Measurements from ENCODE around the gene B2M. TPM values are rescaled to one million over a fixed set of nuclear protein-coding genes. Genes with fewer than 3 reads are reported as not detected.
"Not testable (repeated sequence)": the region's sequence is repeated elsewhere in the genome, so short reads cannot be mapped to it uniquely, and the experiment has no call there.

B2M gene
- total and polyA plus RNA-seq, 3 donors from 2014 or later = 439 to 2,068 (median 1,401) TPM

DNA sequence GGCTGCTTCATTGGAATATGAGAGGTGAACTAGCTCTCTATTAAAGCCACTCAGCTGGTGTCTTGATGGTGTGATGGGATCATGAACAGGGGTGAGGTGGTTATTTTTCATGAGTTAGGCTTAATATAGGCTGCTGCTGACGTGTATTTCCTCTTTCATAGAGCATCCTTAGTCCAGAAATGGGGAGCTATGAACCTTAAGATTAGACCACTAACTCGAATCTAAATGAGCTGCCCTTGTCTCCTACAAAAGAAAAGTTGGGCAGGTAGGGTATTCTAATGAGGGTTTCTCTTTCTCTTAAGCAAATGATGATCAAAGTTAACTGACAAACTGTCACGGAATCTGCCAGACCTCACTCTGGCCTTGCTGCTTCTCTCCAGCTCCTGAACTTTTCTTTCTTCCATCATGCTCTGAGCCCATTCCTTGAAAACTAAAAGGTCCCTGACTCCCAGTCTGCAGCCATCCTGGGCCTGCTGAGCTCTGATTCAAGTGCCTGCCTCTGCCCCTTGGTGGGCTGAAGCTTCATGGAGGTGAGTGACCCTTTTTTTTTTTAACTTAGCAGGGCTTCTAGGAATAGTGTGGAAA is 25.0 kb downstream of the B2M start, which contains the start of gene TRIM69:
TRIM69 (plus strand) TSS at position 348 of the 585 bp plus-strand sequence; CDS start at position 525, 177 bp downstream.
- Histone ChIP-seq H3K27ac (peak within 1 kb of the TSS in 1 of 2 donors; percentile 20), H3K36me3 (ENCODE audit: low read depth, missing control alignments) (no peaks in the 10 kb centered on the region), H3K4me3 (no peak within 1 kb of the TSS), H3K27me3 (no peaks in the 10 kb centered on the region), H3K4me1 (peaks cover 5% of the 10 kb centered on the region), H3K9me3 (no peaks in the 10 kb centered on the region)
- WGBS, 2 donors = 77 to 84% methylated on average over 3 of the region's 3 CpGs
- intact Hi-C loops (cut with DNase I; ENCODE audit: low total_unique reads) = loop anchor here (5.0 kb wide), 1 partner anchor 74 kb away; the partner anchor contains the start of gene SPG11
- DNase-seq = no peak
- TF ChIP-seq, protein P1, sequence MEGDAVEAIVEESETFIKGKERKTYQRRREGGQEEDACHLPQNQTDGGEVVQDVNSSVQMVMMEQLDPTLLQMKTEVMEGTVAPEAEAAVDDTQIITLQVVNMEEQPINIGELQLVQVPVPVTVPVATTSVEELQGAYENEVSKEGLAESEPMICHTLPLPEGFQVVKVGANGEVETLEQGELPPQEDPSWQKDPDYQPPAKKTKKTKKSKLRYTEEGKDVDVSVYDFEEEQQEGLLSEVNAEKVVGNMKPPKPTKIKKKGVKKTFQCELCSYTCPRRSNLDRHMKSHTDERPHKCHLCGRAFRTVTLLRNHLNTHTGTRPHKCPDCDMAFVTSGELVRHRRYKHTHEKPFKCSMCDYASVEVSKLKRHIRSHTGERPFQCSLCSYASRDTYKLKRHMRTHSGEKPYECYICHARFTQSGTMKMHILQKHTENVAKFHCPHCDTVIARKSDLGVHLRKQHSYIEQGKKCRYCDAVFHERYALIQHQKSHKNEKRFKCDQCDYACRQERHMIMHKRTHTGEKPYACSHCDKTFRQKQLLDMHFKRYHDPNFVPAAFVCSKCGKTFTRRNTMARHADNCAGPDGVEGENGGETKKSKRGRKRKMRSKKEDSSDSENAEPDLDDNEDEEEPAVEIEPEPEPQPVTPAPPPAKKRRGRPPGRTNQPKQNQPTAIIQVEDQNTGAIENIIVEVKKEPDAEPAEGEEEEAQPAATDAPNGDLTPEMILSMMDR (IDR thresholded peaks at IDR 0.05) = no peak
- TF ChIP-seq POLR2A (IDR thresholded peaks at IDR 0.05) = no peak

DNA sequence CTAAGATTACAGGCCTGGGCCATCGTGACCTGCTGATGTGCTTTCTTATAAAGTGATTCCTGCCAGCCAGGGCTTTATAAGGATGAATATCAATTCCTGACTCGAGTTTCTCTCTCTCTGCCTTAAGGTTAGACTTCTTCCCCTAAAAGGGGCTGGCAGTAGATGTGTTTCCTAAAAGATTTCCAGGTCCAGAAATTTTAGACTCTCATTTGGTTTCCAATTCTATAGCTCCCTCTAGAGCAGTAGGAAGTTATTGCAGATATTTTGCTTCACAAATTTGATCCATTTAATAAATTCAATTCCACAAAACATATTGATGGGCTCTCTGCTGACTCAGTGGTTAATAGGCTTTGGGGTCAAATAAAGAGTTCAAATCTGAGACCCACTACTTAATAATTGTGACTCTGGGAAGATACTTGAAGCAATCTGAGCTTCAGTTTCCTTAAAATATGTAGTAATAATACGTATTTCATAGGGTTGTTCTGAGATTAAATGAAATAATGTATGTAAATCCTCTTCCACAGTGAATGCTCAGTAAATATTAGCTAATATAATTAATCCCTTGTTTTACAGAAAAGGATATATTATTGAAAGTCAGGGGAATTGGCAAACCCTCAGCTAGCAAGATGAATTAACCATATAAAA is 27.1 kb downstream of the B2M start:
- peaks cover 5% of the 10 kb centered on the region for H3K4me1 ChIP-seq
- no peaks in the 10 kb centered on the region for H3K27me3 ChIP-seq
- H3K36me3 ChIP-seq (ENCODE audit: low read depth, missing control alignments) = no peaks in the 10 kb centered on the region
- H3K27ac ChIP-seq = no peak overlapping the region
- no peak overlapping the region for H3K4me3 ChIP-seq
- H3K9me3 ChIP-seq = no peaks in the 10 kb centered on the region
- WGBS, 2 donors = 68 to 76% methylated on average over 3 of the region's 3 CpGs
- TF ChIP-seq, protein P1 (IDR thresholded peaks at IDR 0.05) = peak; percentile 33 to 68 (median 48)
- TF ChIP-seq POLR2A (IDR thresholded peaks at IDR 0.05) = no peak
- intact Hi-C loops (cut with DNase I; ENCODE audit: low total_unique reads) = loop anchor here (5.0 kb wide), 1 partner anchor 76 kb away; the partner anchor contains the start of gene SPG11
- DNase-seq = no peak

GRCh38 chr15:44739222-44739847 is 28.0 kb downstream of the B2M start:
- not testable (repeated sequence) for H3K36me3 ChIP-seq (ENCODE audit: low read depth, missing control alignments); H3K27me3 ChIP-seq; H3K9me3 ChIP-seq; H3K27ac ChIP-seq; H3K4me1 ChIP-seq; DNase-seq; H3K4me3 ChIP-seq
- intact Hi-C loops (cut with DNase I; ENCODE audit: low total_unique reads) = loop anchor here (5.0 kb wide), 1 partner anchor 77 kb away; the partner anchor contains the start of gene SPG11
- 76 to 80% methylated on average over 13 to 24 of the region's 24 CpGs for WGBS, 2 donors

GRCh38 chr15:44743454-44743853 is 32.1 kb downstream of the B2M start:
- H3K36me3 ChIP-seq (ENCODE audit: low read depth, missing control alignments); H3K4me3 ChIP-seq; H3K9me3 ChIP-seq; DNase-seq; intact Hi-C loops (cut with DNase I; ENCODE audit: low total_unique reads); H3K27me3 ChIP-seq; H3K4me1 ChIP-seq; H3K27ac ChIP-seq: not testable (repeated sequence)
- 72 to 100% methylated on average over 2 of the region's 2 CpGs for WGBS, 2 donors

DNA sequence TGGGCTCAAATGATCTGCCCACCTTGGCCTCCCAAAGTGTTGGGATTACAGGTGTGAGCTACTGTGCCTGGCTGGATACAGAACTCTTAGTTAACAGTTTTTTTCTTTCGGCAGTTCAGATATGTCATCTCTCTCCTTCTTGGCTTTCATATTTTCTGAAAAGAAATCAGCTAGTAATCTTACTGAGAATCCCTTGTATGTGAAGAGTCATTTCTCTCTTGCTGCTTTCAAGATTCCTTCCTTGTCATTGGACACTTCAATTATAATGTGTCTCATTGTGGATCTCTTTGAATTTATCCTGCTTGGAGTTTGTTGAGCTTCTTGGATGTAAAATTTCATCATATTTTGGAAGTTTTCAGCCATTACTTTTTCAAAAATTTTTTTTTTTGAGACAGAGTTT is 42.0 kb downstream of the B2M start:
- TF ChIP-seq, protein P1 (IDR thresholded peaks at IDR 0.05) = no peak
- TF ChIP-seq POLR2A (IDR thresholded peaks at IDR 0.05) = no peak
- intact Hi-C loops (cut with DNase I; ENCODE audit: low total_unique reads) = no loop called here
- H3K4me1 ChIP-seq = no peaks in the 10 kb centered on the region
- DNase-seq = no peak
- H3K36me3 ChIP-seq (ENCODE audit: low read depth, missing control alignments) = no peaks in the 10 kb centered on the region
- H3K9me3 ChIP-seq = no peaks in the 10 kb centered on the region
- 94 to 100% methylated on average over 1 of the region's 1 CpG for WGBS, 2 donors
- no peak overlapping the region for H3K27ac ChIP-seq
- no peaks in the 10 kb centered on the region for H3K27me3 ChIP-seq
- H3K4me3 ChIP-seq = no peak overlapping the region
